SK-N-SH treated with all-trans-retinoic acid at 6 μM for 48 hours (cell line): ENCODE measurements around the gene CSRNP3.

Experiments
- ATAC-seq: fragments of 200-7000 bp; cut with Tn5 transposase; 3 replicates; pipeline ENCODE4 v1.9.1; 2020; ENCODE audit warnings: mild to moderate bottlenecking, moderate library complexity
- ARNTL ChIP-seq: fragments of 450-650 bp; formaldehyde crosslinking; IDR thresholded peaks from 2 replicates; pipeline ENCODE4 v1.5.0; 2020; ENCODE audit warnings: low read depth, mild to moderate bottlenecking, moderate library complexity, borderline replicate concordance
- BACH2 ChIP-seq: fragments of 250-450 bp; sonication (Bioruptor Pico); IDR thresholded peaks from 2 replicates; pipeline ENCODE4 v1.9.0; 2021; ENCODE audit warnings: mild to moderate bottlenecking, borderline replicate concordance
- CREB5 ChIP-seq: fragments of 250-450 bp; sonication (Bioruptor Pico); IDR thresholded peaks from 2 replicates; pipeline ENCODE4 v1.5.1; 2020; ENCODE audit warnings: low read depth, mild to moderate bottlenecking, moderate library complexity
- CSRNP3 ChIP-seq: fragments of 250-450 bp; sonication (Bioruptor Pico); IDR thresholded peaks from 2 replicates; pipeline ENCODE4 v1.5.1; 2021; ENCODE audit warnings: mild to moderate bottlenecking, moderate library complexity
- ESRRG ChIP-seq: fragments of 250-450 bp; sonication (Bioruptor Pico); IDR thresholded peaks from 2 replicates; pipeline ENCODE4 v1.6.1; 2021; ENCODE audit warnings: mild to moderate bottlenecking
- GLIS3 ChIP-seq: fragments of 250-450 bp; sonication (Bioruptor Pico); IDR thresholded peaks from 2 replicates; pipeline ENCODE4 v1.5.0; 2020; ENCODE audit warnings: mild to moderate bottlenecking, moderate library complexity
- ISL1 ChIP-seq: fragments of 250-450 bp; sonication (Bioruptor Pico); IDR thresholded peaks from 2 replicates; pipeline ENCODE4 v2.1.2; 2022; ENCODE audit warnings: mild to moderate bottlenecking, moderate library complexity
- PATZ1 ChIP-seq: fragments of 250-450 bp; sonication (Bioruptor Pico); IDR thresholded peaks from 2 replicates; pipeline ENCODE4 v1.8.0; 2020; ENCODE audit warnings: mild to moderate bottlenecking, moderate library complexity, borderline replicate concordance
- POU6F1 ChIP-seq: fragments of 250-450 bp; sonication (Bioruptor Pico); IDR thresholded peaks from 2 replicates; pipeline ENCODE4 v1.8.0; 2021; ENCODE audit warnings: low read depth, mild to moderate bottlenecking, moderate library complexity, borderline replicate concordance
- RARB ChIP-seq: fragments of 250-450 bp; sonication (Bioruptor Pico); IDR thresholded peaks from 2 replicates; pipeline ENCODE4 v1.8.0; 2021; ENCODE audit warnings: mild to moderate bottlenecking, moderate library complexity
- TCF4 ChIP-seq: fragments of 250-450 bp; sonication (Bioruptor Pico); IDR thresholded peaks from 2 replicates; pipeline ENCODE4 v1.8.0; 2021; ENCODE audit warnings: mild to moderate bottlenecking, moderate library complexity, borderline replicate concordance
- TSHZ2 ChIP-seq: fragments of 250-450 bp; sonication (Bioruptor Pico); IDR thresholded peaks from 2 replicates; pipeline ENCODE4 v1.5.0; 2020; ENCODE audit warnings: mild to moderate bottlenecking, moderate library complexity
- ZC3H10 ChIP-seq: fragments of 250-450 bp; sonication (Bioruptor Pico); IDR thresholded peaks from 2 replicates; pipeline ENCODE4 v1.5.1; 2021; ENCODE audit warnings: mild to moderate bottlenecking, moderate library complexity
- ZFP3 ChIP-seq: fragments of 250-450 bp; sonication (Bioruptor Pico); IDR thresholded peaks from 2 replicates; pipeline ENCODE4 v1.5.0; 2020; ENCODE audit warnings: mild to moderate bottlenecking, moderate library complexity
- ZNF565 ChIP-seq: fragments of 450-650 bp; formaldehyde crosslinking; conservative IDR thresholded peaks from 2 replicates; pipeline ENCODE4 v1.5.0; 2020; ENCODE audit warnings: low read depth, mild to moderate bottlenecking, moderate library complexity

Gene CSRNP3

GRCh38 chr2:165639504-165639903, 170.0 kb downstream of the CSRNP3 start (continued):
- TF ChIP-seq CSRNP3 (CRISPR knock-in tag), result no peak
- no peak for TF ChIP-seq ESRRG (CRISPR knock-in tag)

GRCh38 chr2:165640247-165640929, 170.9 kb downstream of the CSRNP3 start:
- TF ChIP-seq ZFP3 (CRISPR knock-in tag) (no peak), ISL1 (peak; percentile 57; the same call in 1 of the 2 replicates)
- ATAC-seq, result no peak

GRCh38 chr2:165645930-165646831, 176.7 kb downstream of the CSRNP3 start:
- TF ChIP-seq GLIS3 (CRISPR knock-in tag), result no peak
- TF ChIP-seq PATZ1 (CRISPR knock-in tag), result 0 out of 2 replicates have a peak, but pooled peaks have one; percentile 34
- peak; percentile 92 for TF ChIP-seq ISL1
- TF ChIP-seq ARNTL, result no peak
- peak; percentile 93 for TF ChIP-seq TSHZ2 (CRISPR knock-in tag)
- TF ChIP-seq ZNF565 (CRISPR knock-in tag), result no peak
- no peak for TF ChIP-seq POU6F1 (CRISPR knock-in tag)
- peak; percentile 94; the same call in 1 of the 2 replicates for TF ChIP-seq TCF4
- TF ChIP-seq, all 23 proteins: peak for 4
- ATAC-seq, result peak; percentile 95

- no peak for ATAC-seq
- TF ChIP-seq TSHZ2 (CRISPR knock-in tag) (no peak), BACH2 (no peak), ZC3H10 (CRISPR knock-in tag) (no peak), POU6F1 (CRISPR knock-in tag) (no peak), GLIS3 (CRISPR knock-in tag) (no peak), RARB (CRISPR knock-in tag) (no peak), CREB5 (CRISPR knock-in tag) (no peak), ZFP3 (CRISPR knock-in tag) (no peak), PATZ1 (CRISPR knock-in tag) (no peak), TCF4 (no peak)
These were observed 177.9 kb downstream of the CSRNP3 start for GRCh38 chr2:165647409-165647808.
